Hindlimb muscle (tissue), 1 donor: ENCODE results near the gene SLC66A2. TPM values are rescaled to one million over a fixed set of nuclear protein-coding genes. Genes with fewer than 3 reads are reported as not detected.
"Not testable (repeated sequence)": the region's sequence is repeated elsewhere in the genome, so short reads cannot be mapped to it uniquely, and the experiment has no call there.

Experiments
- DNase-seq: peaks from one replicate; pipeline ENCODE4 v3.0.0-alpha.2; 2013
- polyA plus RNA-seq: library from polyadenylated mRNA; unstranded; fragments of 120-200 nt; gene quantifications from one replicate; pipeline ENCODE4 v1.2.1, GENCODE V29; 2013; ENCODE audit not compliant: insufficient read length

SLC66A2 gene
- polyA plus RNA-seq, 1 donor: 25.3 TPM

DNA sequence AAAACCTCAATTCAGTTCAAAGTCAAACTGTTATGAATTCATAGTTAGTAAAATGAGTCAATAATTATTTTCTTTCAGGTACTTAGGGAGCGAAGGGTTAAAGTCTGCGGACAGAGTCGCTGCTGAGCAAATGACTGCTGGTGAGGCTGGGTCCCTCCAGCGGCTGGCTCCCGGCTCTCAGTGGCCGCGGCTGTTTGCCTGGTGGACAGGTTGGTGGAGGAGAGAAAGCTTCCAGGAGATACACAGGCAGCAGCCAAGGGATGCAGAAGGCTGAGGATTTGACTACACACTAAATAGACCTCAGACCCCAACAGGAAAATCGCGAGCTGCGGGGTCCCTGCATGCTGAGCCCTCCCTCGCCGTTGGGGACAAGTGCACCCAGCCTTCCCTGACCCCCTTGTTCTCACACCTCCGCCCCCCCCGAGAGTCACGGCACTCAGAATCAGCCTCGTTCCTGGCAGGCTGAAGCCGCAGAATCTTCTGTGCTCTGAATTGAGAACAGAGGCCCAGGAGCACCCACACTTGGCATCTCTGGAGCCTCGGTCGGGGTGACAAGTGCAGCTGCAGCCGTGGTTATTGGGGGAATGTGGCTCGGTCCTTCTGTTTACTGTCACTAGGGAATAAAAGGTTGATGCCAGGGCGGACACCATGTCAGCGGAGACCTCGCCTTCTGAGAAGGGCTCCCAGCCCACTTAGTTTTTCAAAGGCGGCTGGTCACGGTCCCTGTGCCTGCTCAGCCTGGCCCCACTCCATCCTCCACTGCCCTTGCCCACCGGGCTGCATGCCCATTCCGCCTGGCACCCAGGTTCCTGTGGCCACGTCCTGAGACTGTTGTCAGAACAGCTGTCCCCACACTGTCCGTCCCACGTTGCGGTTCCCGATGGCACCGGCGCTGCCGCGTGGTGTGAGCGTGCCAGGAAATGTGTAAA, 74.0 kb downstream of the SLC66A2 start:
- no peak for DNase-seq

DNA sequence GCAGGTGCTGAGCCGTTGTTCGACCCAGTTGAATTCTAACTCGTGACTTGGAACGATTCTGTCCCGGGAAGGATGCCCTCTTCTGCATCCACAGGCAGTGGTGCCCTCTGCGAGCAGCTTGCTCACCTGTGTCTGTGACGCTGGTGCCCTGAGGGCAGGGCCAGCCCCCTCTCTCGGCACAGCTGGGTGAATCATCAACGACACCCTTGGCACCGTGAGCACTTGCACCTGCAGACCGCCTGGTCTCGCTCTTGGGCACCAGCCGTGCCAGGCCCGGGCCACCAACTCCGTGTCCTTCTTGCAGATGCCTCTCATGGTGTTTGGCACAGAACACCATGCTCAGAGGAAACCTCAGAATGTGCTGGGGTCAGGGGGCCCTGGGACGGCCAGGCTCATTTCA, 75.0 kb downstream of the SLC66A2 start:
- DNase-seq: no peak

DNA sequence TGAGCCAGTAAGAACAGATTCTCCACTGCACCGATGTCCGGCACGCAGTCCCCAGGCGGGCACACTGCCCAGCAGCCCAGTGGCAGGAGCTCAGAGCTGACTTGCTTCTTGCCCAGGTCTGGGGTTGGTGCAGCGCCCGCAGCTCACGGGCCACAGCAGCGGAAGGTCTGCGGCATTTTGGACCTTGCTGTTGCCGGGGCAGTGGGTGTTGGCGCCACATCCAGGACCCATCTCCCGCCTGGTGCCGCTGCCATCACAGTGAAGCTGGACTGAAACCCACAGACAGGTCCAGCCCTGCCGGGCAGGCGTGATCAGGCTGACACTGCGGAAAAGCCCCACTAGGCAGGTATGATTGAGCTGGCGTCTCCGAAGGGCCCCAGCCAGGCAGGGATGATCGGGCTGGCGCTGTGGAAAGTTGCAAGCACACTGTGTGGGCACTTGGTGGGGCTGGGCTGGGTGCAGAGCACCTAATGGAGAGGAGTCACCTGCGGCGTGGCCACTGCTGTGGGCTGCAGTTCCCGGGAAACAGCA, 75.5 kb downstream of the SLC66A2 start:
- no peak for DNase-seq

DNA sequence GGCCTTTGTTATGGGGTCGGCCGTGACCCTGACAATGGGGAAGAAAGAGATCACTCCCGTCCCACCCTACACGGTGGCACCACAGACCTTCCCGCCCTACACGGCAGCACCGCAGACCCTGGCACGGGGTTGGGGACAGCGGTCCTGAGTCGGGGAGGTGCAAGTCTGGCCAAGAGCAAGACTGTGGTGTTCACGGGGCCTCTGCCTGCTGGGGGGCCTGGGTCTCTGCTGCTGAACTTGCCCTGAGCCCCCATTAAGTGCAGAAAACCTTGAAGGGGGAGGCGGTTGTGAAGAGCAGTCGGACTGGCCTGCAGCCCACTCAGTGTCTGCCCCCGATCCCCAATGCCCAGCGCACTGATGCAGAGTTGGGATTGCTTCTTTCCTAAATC, 75.9 kb downstream of the SLC66A2 start:
- DNase-seq: no peak

DNA sequence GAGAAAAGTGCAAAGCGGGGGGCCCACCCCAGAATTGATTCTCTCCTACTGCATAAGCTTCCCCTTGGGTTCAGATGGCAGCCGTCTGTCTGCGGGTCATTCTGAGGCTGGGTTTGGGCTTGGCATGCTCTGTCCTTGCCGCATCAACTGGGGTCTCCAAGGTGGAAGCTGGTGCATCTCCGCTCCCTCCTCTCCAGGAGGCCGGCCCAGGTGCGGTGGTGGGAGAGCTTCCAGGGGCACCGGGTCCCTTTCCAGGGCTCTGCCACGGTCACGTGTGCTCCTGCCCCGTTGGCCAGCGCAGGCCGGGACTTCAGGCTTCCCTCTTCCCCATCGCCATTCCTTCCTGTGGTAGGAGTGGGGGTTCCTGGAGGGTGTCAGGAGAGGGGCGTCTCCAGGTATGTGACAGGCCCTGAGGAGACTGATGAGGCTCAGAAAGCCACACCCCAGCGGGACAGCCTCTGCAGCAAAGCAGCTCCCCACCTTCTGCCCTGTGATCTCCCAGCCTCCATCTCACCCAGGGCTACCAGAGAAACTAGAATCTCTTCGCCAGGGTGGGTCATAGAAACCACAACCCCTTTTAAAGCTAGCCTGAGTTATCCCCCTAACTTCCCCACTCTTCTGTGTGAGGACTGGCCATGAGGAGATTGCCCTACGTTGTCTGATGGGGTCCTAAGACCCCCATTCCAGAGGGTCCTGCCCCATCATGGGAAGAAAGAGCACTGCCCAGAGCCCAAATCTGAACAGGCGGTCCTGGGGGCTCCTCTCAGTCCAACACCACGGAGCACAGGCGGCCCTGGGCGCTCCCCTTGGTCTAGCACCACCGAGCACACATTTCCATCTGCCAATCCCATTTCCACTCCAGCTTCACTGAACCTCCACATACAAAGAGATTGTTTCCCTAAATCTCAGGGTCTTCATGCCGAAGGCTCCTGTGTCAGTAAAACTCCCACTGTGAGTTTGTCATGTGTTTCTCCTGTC, 76.6 kb downstream of the SLC66A2 start:
- no peak for DNase-seq

DNA sequence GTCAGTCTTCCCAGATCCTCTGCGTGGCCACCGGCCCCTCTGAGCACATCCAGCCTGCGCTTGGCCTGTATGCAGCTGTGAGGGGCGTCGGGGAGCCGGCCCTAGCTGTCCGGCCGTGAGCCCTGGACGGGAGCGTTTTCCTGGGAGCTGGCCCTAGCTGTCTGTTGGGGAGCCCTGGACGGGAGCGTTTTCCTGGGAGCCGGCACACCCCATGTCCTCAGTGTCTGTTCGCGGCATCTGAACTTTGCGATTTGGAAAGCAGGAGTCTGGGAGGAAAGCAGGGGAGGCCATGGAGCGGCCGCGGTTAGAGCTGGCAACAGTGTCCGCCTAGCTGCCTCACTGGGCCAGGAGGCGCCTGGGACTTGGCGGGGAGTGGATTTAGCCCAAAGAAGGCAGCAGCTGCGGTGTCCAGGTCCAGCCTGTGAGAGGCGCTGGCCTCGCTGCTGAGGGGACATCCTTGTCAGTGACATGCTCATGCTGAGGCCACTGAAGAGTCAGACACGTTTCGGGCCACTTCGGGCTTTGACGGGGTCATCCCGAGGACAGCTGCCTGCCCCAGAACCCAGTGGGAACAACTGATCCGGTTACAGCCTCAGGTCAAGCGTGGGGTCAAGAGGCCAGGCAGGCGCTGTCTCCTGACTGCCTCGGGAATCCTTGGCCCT, 77.9 kb downstream of the SLC66A2 start:
- no peak for DNase-seq

DNA sequence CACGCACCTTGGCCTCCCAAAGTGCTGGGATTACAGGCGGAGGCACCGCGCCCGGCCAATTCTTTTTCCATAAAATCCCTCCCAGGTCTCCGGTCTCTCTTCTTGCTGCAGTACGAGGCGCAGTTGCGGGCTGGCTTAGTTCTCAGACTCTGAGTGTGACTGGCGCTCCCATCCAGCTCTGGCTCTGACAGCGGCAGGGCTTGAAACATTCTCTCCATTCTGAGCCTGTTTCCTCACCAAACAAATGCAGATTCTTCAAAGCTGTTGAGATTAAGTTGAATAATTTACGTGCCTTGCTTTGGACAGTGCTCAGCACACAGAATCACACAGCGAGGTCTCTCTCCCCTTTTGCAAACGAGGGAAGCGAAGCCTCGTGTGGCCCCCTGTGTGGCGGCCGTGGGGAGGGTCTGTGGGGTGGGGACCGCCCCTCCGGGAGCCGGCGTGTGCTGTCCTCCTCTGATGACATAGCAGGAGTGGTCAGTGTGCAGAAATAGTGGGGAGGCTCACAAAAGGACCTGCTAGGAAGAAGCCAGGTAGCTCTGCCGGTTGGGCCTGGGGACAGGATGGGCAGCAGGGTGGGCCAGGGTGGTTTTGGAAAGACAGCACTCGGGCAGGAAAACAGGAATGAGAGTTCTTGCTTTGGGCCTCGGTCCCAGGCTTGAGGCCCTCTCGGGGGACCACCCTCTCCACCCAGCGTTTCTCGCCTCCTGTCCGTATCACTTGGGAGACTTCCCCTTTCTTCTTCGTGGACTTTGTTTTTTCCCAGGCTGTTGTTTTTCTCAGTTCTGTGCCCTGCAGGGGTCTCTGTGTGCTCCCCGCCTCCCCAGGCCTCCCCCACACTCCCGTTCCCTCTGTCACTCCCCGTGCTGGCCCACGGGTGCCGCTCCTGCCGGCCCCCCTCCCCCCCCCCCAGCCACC, 78.7 kb downstream of the SLC66A2 start:
- no peak for DNase-seq

DNA sequence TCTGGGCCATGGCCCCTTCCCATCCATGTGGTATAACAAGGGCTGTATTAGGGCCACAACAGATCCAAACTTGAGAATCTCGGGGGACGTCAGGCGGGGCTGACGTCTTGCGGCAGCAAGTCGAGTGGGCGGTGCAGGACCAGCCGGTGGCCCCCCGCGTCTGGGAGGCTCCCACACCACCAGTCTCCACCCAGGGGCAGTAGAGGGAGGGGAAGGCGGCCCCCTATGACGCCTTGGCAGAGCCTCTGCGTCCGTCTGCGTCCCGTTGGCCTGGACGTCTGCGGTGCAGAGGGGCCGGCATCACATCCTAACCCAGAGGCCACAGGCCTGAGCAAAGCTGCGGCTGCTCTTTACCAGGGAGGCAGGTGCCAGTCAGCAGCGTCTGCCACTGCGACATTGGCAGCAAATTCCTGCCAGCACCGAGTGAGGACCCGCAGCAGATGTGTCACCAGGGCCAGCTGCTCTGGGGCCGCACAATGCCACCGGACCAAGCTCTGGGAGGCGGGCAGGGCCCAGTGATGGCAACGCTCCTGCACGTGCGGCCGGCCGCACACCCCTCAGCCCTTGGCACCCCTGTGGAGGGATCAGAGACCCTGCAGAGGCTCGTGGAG, 79.9 kb downstream of the SLC66A2 start:
- no peak for DNase-seq

DNA sequence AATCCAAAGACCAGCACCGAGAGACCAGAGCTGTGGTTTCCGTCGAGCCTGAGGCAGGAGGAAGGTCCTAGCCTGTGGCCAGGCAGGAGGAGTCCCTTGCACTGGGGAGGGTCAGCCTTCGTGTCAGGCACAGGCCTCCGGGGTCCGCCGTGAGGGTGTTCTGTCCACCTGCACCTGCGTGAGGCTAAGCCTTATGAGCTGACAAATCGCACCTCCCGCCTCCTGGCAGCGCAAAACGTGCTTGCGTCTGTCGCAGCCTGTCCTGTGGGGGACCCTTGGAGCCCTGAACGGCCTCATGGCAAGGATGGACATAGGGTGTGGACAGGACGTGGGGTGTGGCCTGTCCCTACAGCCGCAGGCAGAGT, 80.4 kb downstream of the SLC66A2 start:
- no peak for DNase-seq

DNA sequence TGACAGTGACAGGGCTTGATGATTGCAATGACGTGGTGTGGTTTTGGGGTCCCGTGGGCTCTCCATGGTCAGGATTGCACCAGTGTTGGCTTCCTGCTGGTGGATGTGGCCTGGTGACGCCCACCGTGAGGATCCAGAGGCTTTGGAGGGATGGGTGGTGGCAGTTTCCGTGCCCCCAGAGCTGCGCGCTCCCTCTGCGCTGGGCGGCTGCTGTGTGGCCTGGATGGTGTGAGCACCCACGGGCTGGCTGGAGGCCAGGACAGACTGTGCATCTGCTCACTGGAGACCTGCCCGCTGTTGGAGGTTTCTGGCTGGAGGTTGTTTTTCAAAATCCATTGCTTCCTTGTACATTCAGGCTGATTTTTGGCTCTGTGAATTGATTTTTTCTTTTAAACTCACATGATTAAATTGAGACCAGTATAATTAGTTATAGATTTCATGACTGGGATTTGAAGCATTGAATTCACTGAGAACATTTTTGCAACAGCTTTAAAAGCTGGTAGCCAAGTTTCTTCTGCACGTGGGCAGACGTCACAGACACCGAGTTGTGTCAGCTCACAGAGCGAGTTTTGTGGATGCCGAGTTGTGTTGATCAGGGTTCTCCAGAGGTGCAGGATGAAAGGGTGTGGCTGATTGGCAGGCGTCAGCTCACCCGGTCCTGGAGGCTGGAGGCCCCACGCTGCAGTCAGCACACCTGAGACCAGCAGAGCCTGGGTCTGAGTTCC, 81.0 kb downstream of the SLC66A2 start:
- no peak for DNase-seq

DNA sequence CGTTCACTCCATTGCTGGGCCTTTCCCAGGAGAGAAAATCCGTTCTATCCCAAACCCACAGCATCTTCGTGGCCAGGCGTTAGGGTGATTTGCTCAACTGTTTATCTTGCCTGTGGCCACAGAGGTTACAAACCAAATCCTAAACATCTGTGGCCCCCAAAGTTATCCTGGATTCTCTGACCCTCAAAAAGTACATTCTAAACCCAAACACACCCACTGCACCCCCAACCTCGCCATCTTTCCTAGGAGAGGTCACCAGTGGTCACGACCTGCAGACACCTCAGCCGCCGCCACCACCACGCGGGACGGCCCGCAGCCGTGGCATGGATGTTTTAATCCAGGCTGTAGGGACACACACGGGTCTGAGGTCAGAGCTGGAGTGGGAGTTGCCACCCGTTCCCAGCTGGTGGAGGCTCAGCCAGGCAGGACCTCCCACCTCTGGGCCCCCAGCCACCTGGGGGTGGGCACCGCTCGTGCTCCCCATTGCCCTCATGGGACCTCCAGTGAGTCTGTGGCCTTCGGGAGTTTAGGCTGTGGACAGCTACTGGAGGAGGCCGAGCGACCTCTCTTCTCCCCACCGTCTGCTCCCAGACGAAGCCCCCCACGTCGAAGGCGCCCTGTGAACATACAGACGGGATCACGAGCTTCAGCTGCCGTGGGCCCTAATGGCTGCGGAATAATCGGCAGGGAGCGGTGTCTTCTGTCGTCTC, 81.7 kb downstream of the SLC66A2 start:
- DNase-seq: no peak

DNA sequence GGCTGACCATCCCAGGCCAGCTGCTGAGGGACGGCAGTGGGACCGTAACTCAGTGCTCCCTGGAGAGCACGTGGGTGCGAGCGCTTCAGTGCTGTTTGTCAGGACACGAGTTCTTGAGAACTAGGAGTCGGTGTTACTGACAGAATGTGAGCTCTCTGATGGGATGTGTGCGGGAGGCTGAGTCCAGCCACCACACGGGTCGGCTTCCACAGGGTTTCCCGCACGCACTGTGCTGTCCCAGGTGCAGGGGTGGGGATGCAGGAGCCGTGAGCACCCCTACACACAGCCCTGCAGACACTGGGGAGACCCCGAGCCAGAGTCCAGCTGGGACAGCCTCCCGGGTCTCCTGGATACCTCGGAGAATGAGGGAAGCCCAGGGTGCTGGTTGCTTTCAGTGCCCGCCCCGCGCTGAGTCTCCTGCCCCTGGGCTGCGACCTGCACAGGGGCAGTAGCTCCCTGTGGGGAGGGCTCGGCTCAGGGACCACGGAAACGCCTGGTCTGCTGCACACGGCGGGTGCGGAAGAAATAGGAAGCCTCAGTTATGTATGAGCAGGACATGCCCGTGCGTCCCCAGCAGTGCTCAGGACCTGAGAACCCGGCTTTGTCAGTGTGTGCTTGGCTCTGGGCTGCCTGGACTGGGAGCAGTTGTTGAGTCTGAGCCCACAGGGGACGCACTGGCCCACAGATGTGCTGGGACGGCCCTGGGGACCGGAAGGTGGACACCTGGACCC, 82.5 kb downstream of the SLC66A2 start:
- no peak for DNase-seq

DNA sequence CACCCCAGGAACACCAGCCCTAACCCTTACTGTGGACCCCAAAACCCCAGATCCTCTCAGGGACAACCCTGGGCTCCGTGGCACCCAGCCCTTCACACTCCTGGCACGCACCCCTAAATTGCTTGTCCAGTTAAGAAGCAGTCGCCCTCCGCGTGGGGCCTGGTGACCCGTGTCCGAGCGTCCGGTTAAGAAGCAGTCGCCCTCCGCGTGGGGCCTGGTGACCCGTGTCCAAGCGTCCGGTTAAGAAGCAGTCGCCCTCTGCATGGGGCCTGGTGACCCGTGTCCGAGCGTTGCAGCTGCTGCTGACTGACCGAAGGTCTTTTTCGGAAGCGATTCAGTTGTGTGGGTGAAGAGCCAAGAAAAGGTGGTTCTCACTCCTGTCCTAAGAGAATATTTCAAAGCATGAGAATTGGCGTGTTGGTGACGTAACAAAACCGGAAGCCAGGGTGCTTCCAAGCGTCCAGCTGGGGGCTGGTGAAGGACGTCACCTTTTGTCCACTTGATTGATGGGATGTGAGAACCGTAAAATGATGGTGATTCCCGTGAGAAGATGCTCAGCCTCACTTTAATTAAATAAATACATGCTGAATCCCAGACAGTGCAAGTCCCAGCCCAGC, 83.2 kb downstream of the SLC66A2 start:
- no peak for DNase-seq

DNA sequence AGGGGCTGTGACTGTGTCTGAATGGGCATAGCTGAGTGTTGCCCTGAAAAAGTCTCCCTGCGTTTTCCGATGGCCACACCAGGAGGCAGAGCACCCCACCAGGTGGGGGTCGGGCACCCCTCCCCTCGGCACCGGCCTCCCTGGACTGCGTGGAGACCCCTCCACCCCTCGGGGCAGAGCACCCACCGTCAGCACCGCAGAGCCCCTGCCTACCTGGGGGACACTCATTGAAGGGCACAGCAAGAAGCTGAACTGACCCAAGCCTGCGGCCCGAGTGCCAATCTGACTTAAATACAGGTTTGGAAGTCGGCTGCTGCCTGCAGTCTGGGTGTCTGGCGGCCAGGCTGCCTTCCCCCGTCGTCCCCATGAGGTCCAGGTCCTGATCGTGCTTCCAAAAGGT, 83.8 kb downstream of the SLC66A2 start:
- DNase-seq: no peak

DNA sequence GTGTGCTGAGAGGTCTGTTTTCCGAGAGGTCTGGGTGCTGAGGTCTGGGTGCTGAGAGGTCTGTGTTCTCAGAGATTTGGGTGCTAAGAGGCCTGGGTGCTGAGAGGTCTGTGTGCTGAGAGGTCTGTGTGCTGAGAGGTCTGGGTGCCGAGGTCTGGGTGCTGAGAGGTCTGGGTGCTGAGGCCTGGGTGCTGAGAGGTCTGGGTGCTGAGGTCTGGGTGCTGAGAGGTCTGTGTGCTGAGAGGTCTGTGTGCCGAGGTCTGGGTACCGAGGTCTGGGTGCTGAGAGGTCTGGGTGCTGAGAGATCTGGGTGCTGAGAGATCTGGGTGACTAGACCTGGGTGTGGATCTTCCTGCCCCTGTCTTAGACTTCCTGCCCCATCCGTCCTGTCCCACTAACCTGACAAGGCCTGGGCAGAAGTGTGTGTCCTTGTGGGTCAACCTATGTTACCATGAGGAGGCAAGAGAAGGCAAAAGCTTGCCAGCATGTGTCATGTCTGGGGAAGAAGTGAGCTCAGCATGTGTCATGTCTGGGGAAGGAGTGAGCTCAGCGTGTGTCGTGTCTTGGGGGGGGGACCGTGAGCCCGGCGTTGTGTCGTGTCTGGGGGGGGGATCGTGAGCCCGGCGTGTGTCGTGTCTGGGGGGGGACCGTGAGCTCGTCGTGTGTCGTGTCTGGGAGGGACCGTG, 84.4 kb downstream of the SLC66A2 start:
- no peak for DNase-seq

DNA sequence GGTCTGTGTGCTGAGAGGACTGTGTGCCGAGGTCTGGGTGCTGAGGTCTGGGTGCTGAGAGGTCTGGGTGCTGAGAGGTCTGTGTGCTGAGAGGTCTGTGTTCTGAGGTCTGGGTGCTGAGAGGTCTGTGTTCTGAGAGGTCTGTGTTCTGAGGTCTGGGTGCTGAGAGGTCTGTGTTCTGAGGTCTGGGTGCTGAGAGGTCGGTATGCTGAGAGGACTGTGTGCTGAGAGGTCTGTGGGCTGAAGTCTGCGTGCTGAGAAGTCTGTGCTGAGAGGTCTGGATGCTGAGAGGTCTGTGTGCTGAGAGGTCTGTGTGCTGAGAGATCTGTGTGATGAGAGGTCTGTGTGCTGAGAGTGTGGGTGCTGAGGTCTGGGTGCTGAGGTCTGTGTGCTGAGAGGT, 85.5 kb downstream of the SLC66A2 start:
- not testable (repeated sequence) for DNase-seq

DNA sequence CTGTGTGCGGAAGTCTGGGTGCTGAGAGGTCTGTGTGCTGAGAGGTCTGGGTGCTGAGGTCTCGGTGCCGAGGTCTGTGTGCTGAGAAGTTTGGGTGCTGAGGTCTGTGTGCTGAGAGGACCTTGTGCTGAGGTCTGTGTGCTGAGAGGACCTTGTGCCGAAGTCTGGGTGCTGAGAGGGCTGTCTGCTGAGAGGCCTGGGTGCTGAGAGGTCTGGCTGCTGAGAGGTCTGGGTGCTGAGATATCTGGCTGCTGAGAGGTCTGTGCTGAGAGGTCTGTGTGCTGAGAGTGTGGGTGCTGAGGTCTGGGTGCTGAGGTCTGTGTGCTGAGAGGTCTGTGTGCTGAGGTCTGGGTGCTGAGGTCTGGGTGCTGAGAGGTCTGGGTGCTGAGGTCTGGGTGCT, 86.5 kb downstream of the SLC66A2 start:
- DNase-seq: not testable (repeated sequence)
